Kidney (tissue), 14 donors: ENCODE data around the gene EVC2. TPM values are rescaled to one million over a fixed set of nuclear protein-coding genes. Genes with fewer than 3 reads are reported as not detected.

Experiments
- DNase-seq, 5 donors: peaks; one replicate each; pipeline ENCODE4 v3.0.0-alpha.2; 2013 to 2020
- FAIRE-seq: peaks from 2 replicates; lab custom pipeline; 2012; peaks lifted over from hg19 to GRCh38; lab: Jason Lieb, UNC
- H3K27ac ChIP-seq, 2 donors: one replicate each; pipeline ENCODE4 v1.7.0; 2013; ENCODE audit warnings: low read depth in 2 of 2, low read length in 2 of 2, inconsistent platforms in 1 of 2
- H3K27me3 ChIP-seq: one replicate; pipeline ENCODE4 v1.7.1; 2013; ENCODE audit warnings: low read length, inconsistent platforms; ENCODE audit not compliant: control insufficient read depth, insufficient read depth
- H3K36me3 ChIP-seq, 3 donors: one replicate each; pipeline versions ENCODE4 v1.7.0 to v1.7.1; 2013; ENCODE audit warnings: low read length in 3 of 3, control low read depth in 1 of 3, inconsistent platforms in 1 of 3; ENCODE audit not compliant: insufficient read depth in 3 of 3, control insufficient read depth in 2 of 3
- H3K4me1 ChIP-seq, 3 donors: one replicate each; pipeline versions ENCODE4 v1.7.0 to v1.7.1; 2013; ENCODE audit warnings: low read length in 3 of 3, inconsistent platforms in 1 of 3, low read depth in 1 of 3; ENCODE audit not compliant: control insufficient read depth in 2 of 3, insufficient read depth in 2 of 3
- H3K4me3 ChIP-seq, 3 donors: one replicate each; pipeline versions ENCODE4 v1.7.0 to v1.8.1; 2013; ENCODE audit warnings: low read length in 3 of 3, control low read depth in 1 of 3, inconsistent platforms in 1 of 3
- H3K9ac ChIP-seq, 3 donors: one replicate each; pipeline versions ENCODE4 v1.7.0 to v1.7.1; 2013; ENCODE audit warnings: low read length in 3 of 3, control low read depth in 1 of 3, inconsistent platforms in 1 of 3
- H3K9me3 ChIP-seq, 3 donors: one replicate each; pipeline versions ENCODE4 v1.7.0 to v1.7.1; 2013; ENCODE audit warnings: low read length in 3 of 3, control low read depth in 1 of 3, inconsistent platforms in 1 of 3; ENCODE audit not compliant: control insufficient read depth in 2 of 3, insufficient read depth in 1 of 3
- CTCF ChIP-seq: IDR thresholded peaks from 3 replicates; pipeline ENCODE4 v1.5.1; 2012; ENCODE audit warnings: mild to moderate bottlenecking, moderate library complexity, borderline replicate concordance; ENCODE audit not compliant: insufficient read depth; ENCODE audit errors: extremely low read depth
- intact Hi-C: fragments of 100-400 bp; cut with DNase I; formaldehyde crosslinking; loops from one replicate; pipeline ENCODE4 v1.11.1; 2022
- polyA plus RNA-seq: library from polyadenylated mRNA; stranded (reverse); fragments of 350-450 nt; fragmentation: Illumina TruSeq; extraction: RNeasy Lipid Tissue Mini Kit (QIAGEN cat#74804); gene quantifications from one replicate; pipeline ENCODE4 v1.2.3, GENCODE V29; 2014; ENCODE audit warnings: low read depth, low replicate concordance; ENCODE audit not compliant: insufficient read depth
- total RNA-seq: library from RNA; stranded (reverse); fragmentation: NEBNext Ultra II Directional; extraction: Animal tissue kit (Norgen Biotek cat#: 25700); gene quantifications from one replicate; pipeline ENCODE4 v1.2.1, GENCODE V29; 2021
- donor health status: control.
- donor health status: control.
- donor health status: control.
- donor health status: control.
- donor health status: control.
- donor health status: DM: yes; HTN: yes; CAD: no.
- donor health status: Normal renal cell carcinoma (clear cell type).

EVC2 gene
- total and polyA plus RNA-seq, 2 donors from 2014 or later, result 1.6 to 8.7 TPM

DNA sequence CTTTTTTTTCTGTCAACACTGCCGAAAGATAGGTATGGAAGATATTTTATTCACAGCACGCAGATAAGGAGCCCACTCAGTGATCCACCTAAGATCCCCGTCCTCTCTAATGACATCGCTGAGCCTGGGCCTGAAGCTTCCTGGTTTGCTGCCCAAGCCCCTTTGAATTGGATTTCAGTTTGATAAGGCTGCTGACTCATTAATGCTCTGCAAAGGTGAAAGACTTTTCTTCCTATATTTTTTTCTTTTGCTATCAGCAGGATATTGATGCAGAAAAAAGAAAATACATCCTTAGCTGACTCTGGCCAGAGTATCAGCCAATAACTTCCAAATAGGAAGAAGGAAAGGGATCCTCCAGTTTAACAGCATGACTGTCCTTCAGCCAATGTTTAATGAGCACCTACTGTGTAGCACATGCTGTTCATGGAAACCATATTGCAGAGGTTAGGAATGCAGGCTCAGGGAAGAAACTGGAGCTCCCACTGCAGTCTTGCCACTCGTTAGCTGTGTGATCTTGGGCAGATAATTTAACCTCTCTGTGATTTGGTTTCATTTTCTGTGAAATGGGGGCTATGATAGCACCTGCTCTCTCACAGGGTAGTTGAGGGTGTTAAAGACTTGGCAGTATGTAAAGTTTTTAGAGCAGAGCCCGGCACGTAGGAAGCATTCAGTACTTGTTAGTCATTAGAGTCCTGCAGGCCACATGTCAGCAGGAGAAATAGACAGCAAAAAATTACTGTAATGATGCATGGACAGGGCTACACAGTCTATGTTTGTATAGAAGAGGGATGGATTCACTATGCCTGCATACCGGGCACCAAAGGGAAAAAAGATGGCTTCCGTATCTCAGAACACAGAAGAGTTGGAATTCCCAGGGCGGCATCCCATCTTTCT, 41.9 kb upstream of the EVC2 start:
- no peak for TF ChIP-seq CTCF

DNA sequence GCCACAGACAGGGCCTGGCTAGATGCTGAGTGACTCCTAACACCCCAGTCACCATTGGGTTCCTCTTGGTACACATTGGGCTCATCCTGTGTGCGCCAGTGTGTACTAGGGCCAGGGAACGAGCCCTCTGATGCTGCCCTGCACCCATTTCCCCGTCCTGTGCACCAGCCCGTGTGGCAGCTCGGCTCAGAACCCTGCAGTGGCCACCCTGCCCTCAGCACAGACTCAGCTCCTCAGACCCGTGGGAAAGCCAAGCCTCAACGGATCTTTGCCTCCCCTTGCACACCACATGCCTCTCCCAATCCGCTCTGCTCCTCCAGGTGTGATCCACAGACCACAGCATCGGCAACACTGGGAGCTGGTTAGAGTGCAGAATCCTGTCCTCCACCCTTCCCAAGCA, 41.2 kb upstream of the EVC2 start:
- no peak overlapping the region for H3K4me3 ChIP-seq
- no peaks in the 10 kb centered on the region for H3K9me3 ChIP-seq
- intact Hi-C loops, result no loop called here
- TF ChIP-seq CTCF, result no peak
- no peaks in the 10 kb centered on the region for H3K27me3 ChIP-seq
- FAIRE-seq, result no peak
- peaks cover 12 to 44% (median 14%) of the 10 kb centered on the region in 3 donors for H3K36me3 ChIP-seq
- peaks cover 0 to 34% (median 25%) of the 10 kb centered on the region in 3 donors for H3K4me1 ChIP-seq
- H3K9ac ChIP-seq, result no peak overlapping the region
- H3K27ac ChIP-seq, result no peak overlapping the region
- peak in 1 of 5 donors; percentile 11 for DNase-seq

More for the DNA sequence above, 41.9 kb upstream of the EVC2 start:
- no peak overlapping the region for H3K9ac ChIP-seq
- H3K4me3 ChIP-seq, result no peak overlapping the region
- DNase-seq (peak in 1 of 5 donors; percentile 17), FAIRE-seq (no peak)
- H3K27ac ChIP-seq, result no peak overlapping the region
- no peaks in the 10 kb centered on the region for H3K27me3 ChIP-seq
- H3K9me3 ChIP-seq, result no peaks in the 10 kb centered on the region
- peaks cover 0 to 34% (median 25%) of the 10 kb centered on the region in 3 donors for H3K4me1 ChIP-seq
- intact Hi-C loops, result no loop called here
- peaks cover 7 to 51% (median 15%) of the 10 kb centered on the region in 3 donors for H3K36me3 ChIP-seq

- DNase-seq (peak in 4 of 5 donors; percentile 21 to 83 (median 40)), FAIRE-seq (no peak)
- no peak overlapping the region for H3K9ac ChIP-seq
- H3K27me3 ChIP-seq, result no peaks in the 10 kb centered on the region
- TF ChIP-seq CTCF, result no peak
- no peaks in the 10 kb centered on the region for H3K9me3 ChIP-seq
- no peak overlapping the region for H3K4me3 ChIP-seq
- H3K27ac ChIP-seq, result peak overlapping the region in 1 of 2 donors; percentile 29
- H3K36me3 ChIP-seq, result peaks cover 13 to 50% (median 16%) of the 10 kb centered on the region in 3 donors
- H3K4me1 ChIP-seq, result peaks cover 0 to 24% (median 11%) of the 10 kb centered on the region in 3 donors
- intact Hi-C loops, result no loop called here
These were observed 39.5 kb upstream of the EVC2 start for GRCh38 chr4:5747738-5748375.
